HepG2 (cell line): ENCODE data around the gene NDRG3. TPM values are rescaled to one million over a fixed set of nuclear protein-coding genes. Genes with fewer than 3 reads are reported as not detected.

Experiments used
- ATF3 ChIP-seq: sonication (generic); formaldehyde crosslinking; IDR thresholded peaks from 2 replicates; pipeline ENCODE4 v1.4.0; 2020; ENCODE audit warnings: missing genetic modification reagents
- GATAD1 ChIP-seq: IDR thresholded peaks from 2 replicates; pipeline ENCODE4 v1.6.1; 2016; ENCODE audit warnings: missing genetic modification reagents, missing compliant biosample characterization
- MIER3 ChIP-seq: IDR thresholded peaks from 2 replicates; pipeline ENCODE4 v1.6.1; 2016; ENCODE audit warnings: missing compliant biosample characterization, borderline replicate concordance
- U2AF1 ChIP-seq: fragments of 200-400 bp; formaldehyde crosslinking; optimal IDR thresholded peaks from 2 replicates; pipeline ENCODE3; 2017; ENCODE audit warnings: mild to moderate bottlenecking, low read depth, low read length
- ZBTB21 ChIP-seq: sonication (generic); formaldehyde crosslinking; IDR thresholded peaks from 2 replicates; pipeline ENCODE4 v1.4.0; 2020; ENCODE audit warnings: missing genetic modification reagents
- ZBTB34 ChIP-seq: sonication (generic); formaldehyde crosslinking; IDR thresholded peaks from 2 replicates; pipeline ENCODE4 v1.8.0; 2022; ENCODE audit warnings: mild to moderate bottlenecking, missing genetic modification reagents
- ZNF318 ChIP-seq: sonication (generic); formaldehyde crosslinking; IDR thresholded peaks from 2 replicates; pipeline ENCODE4 v1.4.0; 2020; ENCODE audit warnings: mild to moderate bottlenecking, missing genetic modification reagents
- ZNF333 ChIP-seq: sonication (generic); formaldehyde crosslinking; IDR thresholded peaks from 2 replicates; pipeline ENCODE4 v1.4.0; 2020; ENCODE audit warnings: mild to moderate bottlenecking, missing genetic modification reagents, borderline replicate concordance
- ZNF382 ChIP-seq: sonication (generic); formaldehyde crosslinking; IDR thresholded peaks from 2 replicates; pipeline ENCODE4 v1.5.0; 2020; ENCODE audit warnings: missing genetic modification reagents, mild to moderate bottlenecking, borderline replicate concordance
- ZSCAN31 ChIP-seq: sonication (generic); formaldehyde crosslinking; IDR thresholded peaks from 2 replicates; pipeline ENCODE4 v1.5.0; 2020; ENCODE audit warnings: low read depth, mild to moderate bottlenecking, missing genetic modification reagents
- polyA plus RNA-seq, 8 experiments: library from polyadenylated mRNA; depleted of rRNA in 3 of 8; stranded (reverse) in 7 of 8; unstranded in 1 of 8; fragments of >200 nt; fragmentation: Illumina TruSeq in 4 of 8; extraction: Trizol in 4 of 8; gene quantifications; 2 replicates each; pipeline versions ENCODE4 v1.2.1 to v1.2.3, GENCODE V29; 2011 to 2016; ENCODE audit warnings: low read depth in 4 of 8, missing spikeins in 1 of 8, mixed read lengths in 1 of 8; ENCODE audit not compliant: insufficient read depth in 1 of 8
- total RNA-seq, 5 experiments: library from RNA; depleted of rRNA; stranded (reverse); fragments of >200 nt; fragmentation: Illumina TruSeq; extraction: Trizol; gene quantifications; 2 replicates each; pipeline ENCODE4 v1.2.3, GENCODE V29; 2016; ENCODE audit warnings: low read depth in 1 of 5
- TF ChIP-seq, protein P1 (sequence below): sonication (generic); formaldehyde crosslinking; IDR thresholded peaks from 2 replicates; pipeline ENCODE4 v1.9.0; 2021; ENCODE audit warnings: mild to moderate bottlenecking, missing genetic modification reagents
- TF ChIP-seq, protein P2 (sequence below): sonication (generic); formaldehyde crosslinking; IDR thresholded peaks from 2 replicates; pipeline ENCODE4 v1.5.0; 2020; ENCODE audit warnings: missing genetic modification reagents

NDRG3 gene
- total and polyA plus RNA-seq, 2 of the 13 experiments (the other 11 are each of a cell fraction or from before 2014, with no cell fraction given), result 36.0 to 40.5 TPM

- TF ChIP-seq, protein P1, sequence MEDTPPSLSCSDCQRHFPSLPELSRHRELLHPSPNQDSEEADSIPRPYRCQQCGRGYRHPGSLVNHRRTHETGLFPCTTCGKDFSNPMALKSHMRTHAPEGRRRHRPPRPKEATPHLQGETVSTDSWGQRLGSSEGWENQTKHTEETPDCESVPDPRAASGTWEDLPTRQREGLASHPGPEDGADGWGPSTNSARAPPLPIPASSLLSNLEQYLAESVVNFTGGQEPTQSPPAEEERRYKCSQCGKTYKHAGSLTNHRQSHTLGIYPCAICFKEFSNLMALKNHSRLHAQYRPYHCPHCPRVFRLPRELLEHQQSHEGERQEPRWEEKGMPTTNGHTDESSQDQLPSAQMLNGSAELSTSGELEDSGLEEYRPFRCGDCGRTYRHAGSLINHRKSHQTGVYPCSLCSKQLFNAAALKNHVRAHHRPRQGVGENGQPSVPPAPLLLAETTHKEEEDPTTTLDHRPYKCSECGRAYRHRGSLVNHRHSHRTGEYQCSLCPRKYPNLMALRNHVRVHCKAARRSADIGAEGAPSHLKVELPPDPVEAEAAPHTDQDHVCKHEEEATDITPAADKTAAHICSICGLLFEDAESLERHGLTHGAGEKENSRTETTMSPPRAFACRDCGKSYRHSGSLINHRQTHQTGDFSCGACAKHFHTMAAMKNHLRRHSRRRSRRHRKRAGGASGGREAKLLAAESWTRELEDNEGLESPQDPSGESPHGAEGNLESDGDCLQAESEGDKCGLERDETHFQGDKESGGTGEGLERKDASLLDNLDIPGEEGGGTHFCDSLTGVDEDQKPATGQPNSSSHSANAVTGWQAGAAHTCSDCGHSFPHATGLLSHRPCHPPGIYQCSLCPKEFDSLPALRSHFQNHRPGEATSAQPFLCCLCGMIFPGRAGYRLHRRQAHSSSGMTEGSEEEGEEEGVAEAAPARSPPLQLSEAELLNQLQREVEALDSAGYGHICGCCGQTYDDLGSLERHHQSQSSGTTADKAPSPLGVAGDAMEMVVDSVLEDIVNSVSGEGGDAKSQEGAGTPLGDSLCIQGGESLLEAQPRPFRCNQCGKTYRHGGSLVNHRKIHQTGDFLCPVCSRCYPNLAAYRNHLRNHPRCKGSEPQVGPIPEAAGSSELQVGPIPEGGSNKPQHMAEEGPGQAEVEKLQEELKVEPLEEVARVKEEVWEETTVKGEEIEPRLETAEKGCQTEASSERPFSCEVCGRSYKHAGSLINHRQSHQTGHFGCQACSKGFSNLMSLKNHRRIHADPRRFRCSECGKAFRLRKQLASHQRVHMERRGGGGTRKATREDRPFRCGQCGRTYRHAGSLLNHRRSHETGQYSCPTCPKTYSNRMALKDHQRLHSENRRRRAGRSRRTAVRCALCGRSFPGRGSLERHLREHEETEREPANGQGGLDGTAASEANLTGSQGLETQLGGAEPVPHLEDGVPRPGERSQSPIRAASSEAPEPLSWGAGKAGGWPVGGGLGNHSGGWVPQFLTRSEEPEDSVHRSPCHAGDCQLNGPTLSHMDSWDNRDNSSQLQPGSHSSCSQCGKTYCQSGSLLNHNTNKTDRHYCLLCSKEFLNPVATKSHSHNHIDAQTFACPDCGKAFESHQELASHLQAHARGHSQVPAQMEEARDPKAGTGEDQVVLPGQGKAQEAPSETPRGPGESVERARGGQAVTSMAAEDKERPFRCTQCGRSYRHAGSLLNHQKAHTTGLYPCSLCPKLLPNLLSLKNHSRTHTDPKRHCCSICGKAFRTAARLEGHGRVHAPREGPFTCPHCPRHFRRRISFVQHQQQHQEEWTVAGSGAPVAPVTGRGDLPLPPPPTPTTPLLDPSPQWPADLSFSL, result no peak
- TF ChIP-seq, protein P2, sequence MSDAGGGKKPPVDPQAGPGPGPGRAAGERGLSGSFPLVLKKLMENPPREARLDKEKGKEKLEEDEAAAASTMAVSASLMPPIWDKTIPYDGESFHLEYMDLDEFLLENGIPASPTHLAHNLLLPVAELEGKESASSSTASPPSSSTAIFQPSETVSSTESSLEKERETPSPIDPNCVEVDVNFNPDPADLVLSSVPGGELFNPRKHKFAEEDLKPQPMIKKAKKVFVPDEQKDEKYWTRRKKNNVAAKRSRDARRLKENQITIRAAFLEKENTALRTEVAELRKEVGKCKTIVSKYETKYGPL (CRISPR knock-in tag), result no peak
- TF ChIP-seq ZNF318 (0 out of 2 replicates have a peak, but pooled peaks have one; percentile 38), ATF3 (CRISPR knock-in tag) (no peak), MIER3 (no peak; the same call in 1 of the 2 replicates), GATAD1 (CRISPR knock-in tag) (peak; percentile 39; the same call in 1 of the 2 replicates), U2AF1 (no peak), ZSCAN31 (CRISPR knock-in tag) (no peak), ZNF382 (CRISPR knock-in tag) (no peak), ZNF333 (CRISPR knock-in tag) (no peak), ZBTB34 (CRISPR knock-in tag) (no peak), ZBTB21 (no peak)
Measured at GRCh38 chr20:36754656-36755222, 8.8 kb upstream of the NDRG3 start (continued).
